HFF-Myc (cell line): ENCODE measurements around the gene ZNF423.

ENCODE experiments used
- DNase-seq: peaks from one replicate; pipeline ENCODE4 v3.0.0-alpha.2; 2011; ENCODE audit warnings: low read depth; ENCODE audit errors: extremely low read depth
- H3K4me3 ChIP-seq: replicated peaks from 2 replicates; pipeline ENCODE4 v1.5.1; 2011; ENCODE audit warnings: low read depth, mild to moderate bottlenecking, control low read depth, low read length
- CTCF ChIP-seq: IDR thresholded peaks from 2 replicates; pipeline ENCODE4 v1.5.1; 2012; ENCODE audit warnings: mild to moderate bottlenecking, low read depth, low read length, control low read depth; ENCODE audit errors: missing control alignments

The ZNF423 gene

GRCh38 chr16:49556606-49557446, 299.1 kb downstream of the ZNF423 start:
- TF ChIP-seq CTCF, result peak; percentile 24
- no peak for DNase-seq
- no peak overlapping the region for H3K4me3 ChIP-seq

GRCh38 chr16:49556249-49556605, 299.7 kb downstream of the ZNF423 start:
- H3K4me3 ChIP-seq, result no peak overlapping the region
- no peak for TF ChIP-seq CTCF
- no peak for DNase-seq

- H3K4me3 ChIP-seq, result no peak overlapping the region
- no peak for TF ChIP-seq CTCF
- DNase-seq, result no peak
Observed at GRCh38 chr16:49554681-49555080, 301.2 kb downstream of the ZNF423 start.

- DNase-seq, result no peak
- no peak overlapping the region for H3K4me3 ChIP-seq
- no peak for TF ChIP-seq CTCF
Observed at GRCh38 chr16:49552313-49552928, 303.5 kb downstream of the ZNF423 start.

GRCh38 chr16:49550666-49551065, 305.2 kb downstream of the ZNF423 start:
- TF ChIP-seq CTCF, result no peak
- DNase-seq, result no peak
- no peak overlapping the region for H3K4me3 ChIP-seq

- no peak for TF ChIP-seq CTCF
- no peak overlapping the region for H3K4me3 ChIP-seq
- DNase-seq, result no peak
Observed at GRCh38 chr16:49550140-49550539, 305.8 kb downstream of the ZNF423 start.
